ENCODE results near the gene USP47.

GRCh38 chr11:11998091-11998781 lies 156.5 kb downstream of the USP47 start:
- TF ChIP-seq CTCF (IDR thresholded peaks at IDR 0.05; ENCODE audit: poor library complexity, severe bottlenecking) (no peak), POLR2AphosphoS5 (IDR thresholded peaks at IDR 0.05) (no peak), SMC3 (conservative IDR thresholded peaks at IDR 0.05; ENCODE audit: poor library complexity) (no peak)
